GM21360 (cell line): ENCODE results near the gene ACOXL.
A peak's percentile ranks its signal among the peaks of the same experiment; 100 is the strongest.

Experiments used
- ATAC-seq: cut with Tn5 transposase; IDR thresholded peaks from one replicate; pipeline ENCODE4 v1.9.1; 2021; ENCODE audit warnings: mild to moderate bottlenecking, moderate library complexity; ENCODE audit not compliant: unreplicated experiment

ACOXL gene

GRCh38 chr2:111094691-111095090, 362.3 kb downstream of the ACOXL start:
- ATAC-seq: no peak

- ATAC-seq: no peak
These were observed 363.1 kb downstream of the ACOXL start for GRCh38 chr2:111095434-111095833.

- ATAC-seq: no peak
These were observed 367.0 kb downstream of the ACOXL start for GRCh38 chr2:111099402-111099801.

- peak; percentile 26 for ATAC-seq
These were observed 367.9 kb downstream of the ACOXL start for GRCh38 chr2:111100087-111100764.

- peak; percentile 84 for ATAC-seq
These were observed 368.4 kb downstream of the ACOXL start for GRCh38 chr2:111100765-111101162.

GRCh38 chr2:111101592-111101991, 369.2 kb downstream of the ACOXL start:
- no peak for ATAC-seq

GRCh38 chr2:111102216-111102615, 369.8 kb downstream of the ACOXL start:
- ATAC-seq: no peak

GRCh38 chr2:111105926-111106325, 373.6 kb downstream of the ACOXL start:
- ATAC-seq: no peak

- no peak for ATAC-seq
These were observed 374.3 kb downstream of the ACOXL start for GRCh38 chr2:111106706-111107105.

GRCh38 chr2:111108745-111109271, 376.4 kb downstream of the ACOXL start:
- no peak for ATAC-seq

GRCh38 chr2:111111101-111111755, 378.9 kb downstream of the ACOXL start:
- ATAC-seq: no peak

GRCh38 chr2:111113838-111114237, 381.5 kb downstream of the ACOXL start:
- no peak for ATAC-seq

GRCh38 chr2:111116011-111116746, 383.8 kb downstream of the ACOXL start:
- ATAC-seq: no peak

- no peak for ATAC-seq
These were observed 384.6 kb downstream of the ACOXL start for GRCh38 chr2:111116843-111117597.

- ATAC-seq: no peak
These were observed 385.5 kb downstream of the ACOXL start for GRCh38 chr2:111117598-111118480.

- no peak for ATAC-seq
These were observed 386.2 kb downstream of the ACOXL start for GRCh38 chr2:111118481-111118980.

- ATAC-seq: no peak
These were observed 386.8 kb downstream of the ACOXL start for GRCh38 chr2:111118981-111119821.

- ATAC-seq: no peak
These were observed 387.5 kb downstream of the ACOXL start for GRCh38 chr2:111119822-111120252.
